ENCODE measurements around the gene RTP4. TPM values are rescaled to one million over a fixed set of nuclear protein-coding genes. Genes with fewer than 3 reads are reported as not detected.
"Not testable (repeated sequence)": the region's sequence is repeated elsewhere in the genome, so short reads cannot be mapped to it uniquely, and the experiment has no call there.

Gene RTP4
- total RNA-seq, 2 donors from 2014 or later = 2.7 to 5.1 TPM

- intact Hi-C loops (cut with DNase I) = no loop called here
- DNase-seq (ENCODE audit: low spot score) = no peak
- Histone ChIP-seq H3K9me3 (no peaks in the 10 kb centered on the region), H3K36me3 (no peaks in the 10 kb centered on the region), H3K4me3 (no peak overlapping the region), H3K27ac (no peak overlapping the region), H3K4me1 (replicated peaks) (no peaks in the 10 kb centered on the region), H3K27me3 (replicated peaks; ENCODE audit: insufficient read depth) (no peaks in the 10 kb centered on the region)
- TF ChIP-seq CTCF (IDR thresholded peaks at IDR 0.05) (no peak), POLR2A (IDR thresholded peaks at IDR 0.05) (no peak), POLR2AphosphoS5 (IDR thresholded peaks at IDR 0.05) (no peak)
Observed at GRCh38 chr3:187398955-187399354, 30.8 kb downstream of the RTP4 start.

GRCh38 chr3:187400756-187401155 is 32.6 kb downstream of the RTP4 start:
- TF ChIP-seq CTCF (IDR thresholded peaks at IDR 0.05) (no peak), POLR2AphosphoS5 (IDR thresholded peaks at IDR 0.05) (no peak), POLR2A (IDR thresholded peaks at IDR 0.05) (no peak)
- WGBS = 79% methylated on average over 3 of the region's 3 CpGs
- intact Hi-C loops (cut with DNase I) = no loop called here
- Histone ChIP-seq H3K27ac (no peak overlapping the region), H3K4me1 (replicated peaks) (no peaks in the 10 kb centered on the region), H3K4me3 (no peak overlapping the region), H3K27me3 (replicated peaks; ENCODE audit: insufficient read depth) (no peaks in the 10 kb centered on the region), H3K9me3 (no peaks in the 10 kb centered on the region), H3K36me3 (no peaks in the 10 kb centered on the region)
- no peak for DNase-seq (ENCODE audit: low spot score)

- H3K27me3 ChIP-seq (replicated peaks; ENCODE audit: insufficient read depth) = no peaks in the 10 kb centered on the region
- no peaks in the 10 kb centered on the region for H3K9me3 ChIP-seq
- no peak overlapping the region for H3K4me3 ChIP-seq
- no peak overlapping the region for H3K27ac ChIP-seq
- no peaks in the 10 kb centered on the region for H3K36me3 ChIP-seq
- 51% methylated on average over 4 of the region's 4 CpGs for WGBS
- H3K4me1 ChIP-seq (replicated peaks) = no peaks in the 10 kb centered on the region
- no peak for TF ChIP-seq CTCF (IDR thresholded peaks at IDR 0.05)
- intact Hi-C loops (cut with DNase I) = no loop called here
- no peak for DNase-seq (ENCODE audit: low spot score)
Observed at GRCh38 chr3:187401856-187402255, 33.7 kb downstream of the RTP4 start.

- no peaks in the 10 kb centered on the region for H3K9me3 ChIP-seq
- no peaks in the 10 kb centered on the region for H3K36me3 ChIP-seq
- WGBS = 19% methylated on average over 4 of the region's 4 CpGs
- intact Hi-C loops (cut with DNase I) = no loop called here
- DNase-seq (ENCODE audit: low spot score) = peak; percentile 10
- no peaks in the 10 kb centered on the region for H3K27me3 ChIP-seq (replicated peaks; ENCODE audit: insufficient read depth)
- H3K27ac ChIP-seq = peak overlapping the region in 1 of 2 donors; percentile 38
- TF ChIP-seq POLR2A (IDR thresholded peaks at IDR 0.05) = no peak
- TF ChIP-seq POLR2AphosphoS5 (IDR thresholded peaks at IDR 0.05) = peak; percentile 78
- no peaks in the 10 kb centered on the region for H3K4me1 ChIP-seq (replicated peaks)
- no peak overlapping the region for H3K4me3 ChIP-seq
Observed at GRCh38 chr3:187403768-187404288, 35.6 kb downstream of the RTP4 start.

- Histone ChIP-seq H3K36me3 (no peaks in the 10 kb centered on the region), H3K27ac (no peak overlapping the region), H3K4me1 (replicated peaks) (no peaks in the 10 kb centered on the region), H3K9me3 (no peaks in the 10 kb centered on the region), H3K4me3 (no peak overlapping the region), H3K27me3 (replicated peaks; ENCODE audit: insufficient read depth) (no peaks in the 10 kb centered on the region)
- no peak for DNase-seq (ENCODE audit: low spot score)
- intact Hi-C loops (cut with DNase I) = no loop called here
- 91% methylated on average over 3 of the region's 3 CpGs for WGBS
- TF ChIP-seq POLR2A (IDR thresholded peaks at IDR 0.05) (no peak), POLR2AphosphoS5 (IDR thresholded peaks at IDR 0.05) (no peak), CTCF (IDR thresholded peaks at IDR 0.05) (no peak)
Observed at GRCh38 chr3:187406927-187407326, 38.7 kb downstream of the RTP4 start.

GRCh38 chr3:187411991-187412781 is 44.0 kb downstream of the RTP4 start:
- intact Hi-C loops (cut with DNase I) = not testable (repeated sequence)

More at GRCh38 chr3:187411991-187412781, 44.0 kb downstream of the RTP4 start:
- not testable (repeated sequence) for H3K36me3 ChIP-seq; DNase-seq (ENCODE audit: low spot score); H3K4me1 ChIP-seq (replicated peaks); H3K4me3 ChIP-seq; H3K27ac ChIP-seq; H3K27me3 ChIP-seq (replicated peaks; ENCODE audit: insufficient read depth); H3K9me3 ChIP-seq
- WGBS = 55% methylated on average over 5 of the region's 35 CpGs

Data from prostate gland (tissue), 2 donors.